ENCODE measurements around the gene WDR91. TPM values are rescaled to one million over a fixed set of nuclear protein-coding genes. Genes with fewer than 3 reads are reported as not detected.

The WDR91 gene
- total RNA-seq, 1 donor from 2014 or later, result 11.5 TPM

GRCh38 chr7:135180122-135180521, 31.2 kb downstream of the WDR91 start:
- H3K36me3 Mint-ChIP-seq (ENCODE audit: low read depth, unreplicated experiment), result peaks cover 40% of the 10 kb centered on the region
- no peak for TF ChIP-seq CTCF (IDR thresholded peaks at IDR 0.05; ENCODE audit: unreplicated experiment)

GRCh38 chr7:135179321-135179925, 31.9 kb downstream of the WDR91 start:
- H3K4me1 Mint-ChIP-seq (ENCODE audit: unreplicated experiment), result no peaks in the 10 kb centered on the region
- peaks cover 9% of the 10 kb centered on the region for H3K9me3 Mint-ChIP-seq (ENCODE audit: unreplicated experiment)
- H3K27me3 Mint-ChIP-seq (ENCODE audit: unreplicated experiment), result peaks cover 6% of the 10 kb centered on the region
- peaks cover 40% of the 10 kb centered on the region for H3K36me3 Mint-ChIP-seq (ENCODE audit: low read depth, unreplicated experiment)
- DNase-seq (ENCODE audit: low spot score), result no peak
- no peak for TF ChIP-seq CTCF (IDR thresholded peaks at IDR 0.05; ENCODE audit: unreplicated experiment)
- no peak overlapping the region for H3K4me3 Mint-ChIP-seq (ENCODE audit: unreplicated experiment)
- H3K27ac Mint-ChIP-seq (ENCODE audit: unreplicated experiment), result no peak overlapping the region

More at GRCh38 chr7:135180122-135180521, 31.2 kb downstream of the WDR91 start:
- Mint-ChIP-seq H3K27ac (ENCODE audit: unreplicated experiment) (no peak overlapping the region), H3K27me3 (ENCODE audit: unreplicated experiment) (peaks cover 8% of the 10 kb centered on the region), H3K4me3 (ENCODE audit: unreplicated experiment) (no peak overlapping the region), H3K4me1 (ENCODE audit: unreplicated experiment) (no peaks in the 10 kb centered on the region), H3K9me3 (ENCODE audit: unreplicated experiment) (peaks cover 9% of the 10 kb centered on the region)
- DNase-seq (ENCODE audit: low spot score), result no peak

GRCh38 chr7:135178364-135178763, 33.0 kb downstream of the WDR91 start:
- peaks cover 6% of the 10 kb centered on the region for H3K27me3 Mint-ChIP-seq (ENCODE audit: unreplicated experiment)
- H3K27ac Mint-ChIP-seq (ENCODE audit: unreplicated experiment), result no peak overlapping the region
- TF ChIP-seq CTCF (IDR thresholded peaks at IDR 0.05; ENCODE audit: unreplicated experiment), result no peak
- H3K9me3 Mint-ChIP-seq (ENCODE audit: unreplicated experiment), result peaks cover 9% of the 10 kb centered on the region
- no peaks in the 10 kb centered on the region for H3K4me1 Mint-ChIP-seq (ENCODE audit: unreplicated experiment)
- peaks cover 32% of the 10 kb centered on the region for H3K36me3 Mint-ChIP-seq (ENCODE audit: low read depth, unreplicated experiment)
- H3K4me3 Mint-ChIP-seq (ENCODE audit: unreplicated experiment), result no peak overlapping the region
- no peak for DNase-seq (ENCODE audit: low spot score)

- TF ChIP-seq CTCF (IDR thresholded peaks at IDR 0.05; ENCODE audit: unreplicated experiment), result no peak
- no peak overlapping the region for H3K27ac Mint-ChIP-seq (ENCODE audit: unreplicated experiment)
- peaks cover 9% of the 10 kb centered on the region for H3K9me3 Mint-ChIP-seq (ENCODE audit: unreplicated experiment)
- peaks cover 3% of the 10 kb centered on the region for H3K27me3 Mint-ChIP-seq (ENCODE audit: unreplicated experiment)
- no peak for DNase-seq (ENCODE audit: low spot score)
- no peaks in the 10 kb centered on the region for H3K4me1 Mint-ChIP-seq (ENCODE audit: unreplicated experiment)
- peaks cover 20% of the 10 kb centered on the region for H3K36me3 Mint-ChIP-seq (ENCODE audit: low read depth, unreplicated experiment)
- H3K4me3 Mint-ChIP-seq (ENCODE audit: unreplicated experiment), result no peak overlapping the region
These were observed 34.2 kb downstream of the WDR91 start for GRCh38 chr7:135177028-135177696.

GRCh38 chr7:135175931-135176330, 35.4 kb downstream of the WDR91 start:
- peaks cover under 1% of the 10 kb centered on the region for H3K9me3 Mint-ChIP-seq (ENCODE audit: unreplicated experiment)
- H3K4me1 Mint-ChIP-seq (ENCODE audit: unreplicated experiment), result peaks cover 8% of the 10 kb centered on the region
- H3K27ac Mint-ChIP-seq (ENCODE audit: unreplicated experiment), result no peak overlapping the region
- H3K4me3 Mint-ChIP-seq (ENCODE audit: unreplicated experiment), result no peak overlapping the region
- TF ChIP-seq CTCF (IDR thresholded peaks at IDR 0.05; ENCODE audit: unreplicated experiment), result no peak
- DNase-seq (ENCODE audit: low spot score), result no peak
- H3K27me3 Mint-ChIP-seq (ENCODE audit: unreplicated experiment), result peaks cover 3% of the 10 kb centered on the region
- peaks cover 11% of the 10 kb centered on the region for H3K36me3 Mint-ChIP-seq (ENCODE audit: low read depth, unreplicated experiment)

Measured in endothelial cell (in vitro differentiated cells).